ENCODE data around the gene SLC1A2.
A peak's percentile ranks its signal among the peaks of the same experiment; 100 is the strongest.

SLC1A2 gene

GRCh38 chr11:35407041-35407440 is 12.3 kb downstream of the SLC1A2 start:
- CTCF ChIA-PET = no interaction called here
- no peak for DNase-seq (ENCODE audit: extremely low spot score)
- TF ChIP-seq BHLHE40 (IDR thresholded peaks at IDR 0.05; ENCODE audit: borderline replicate concordance) (no peak), SP1 (IDR thresholded peaks at IDR 0.05) (no peak), NFRKB (IDR thresholded peaks at IDR 0.05) (no peak), LEF1 (IDR thresholded peaks at IDR 0.05; ENCODE audit: borderline replicate concordance) (no peak), ZNF384 (IDR thresholded peaks at IDR 0.05) (no peak), TARDBP (IDR thresholded peaks at IDR 0.05) (no peak), FOXK2 (IDR thresholded peaks at IDR 0.05) (no peak), L3MBTL2 (conservative IDR thresholded peaks at IDR 0.05) (no peak), ARNT (IDR thresholded peaks at IDR 0.05) (no peak), FOXA1 (IDR thresholded peaks at IDR 0.05) (no peak), FOXM1 (IDR thresholded peaks at IDR 0.05; ENCODE audit: borderline replicate concordance) (no peak), CTBP1 (IDR thresholded peaks at IDR 0.05; ENCODE audit: borderline replicate concordance) (no peak), PKNOX1 (IDR thresholded peaks at IDR 0.05) (no peak), ELF4 (IDR thresholded peaks at IDR 0.05) (no peak), HDGF (IDR thresholded peaks at IDR 0.05; ENCODE audit: borderline replicate concordance) (no peak), SUZ12 (IDR thresholded peaks at IDR 0.05) (no peak)
- POLR2A ChIA-PET = no interaction called here

DNA sequence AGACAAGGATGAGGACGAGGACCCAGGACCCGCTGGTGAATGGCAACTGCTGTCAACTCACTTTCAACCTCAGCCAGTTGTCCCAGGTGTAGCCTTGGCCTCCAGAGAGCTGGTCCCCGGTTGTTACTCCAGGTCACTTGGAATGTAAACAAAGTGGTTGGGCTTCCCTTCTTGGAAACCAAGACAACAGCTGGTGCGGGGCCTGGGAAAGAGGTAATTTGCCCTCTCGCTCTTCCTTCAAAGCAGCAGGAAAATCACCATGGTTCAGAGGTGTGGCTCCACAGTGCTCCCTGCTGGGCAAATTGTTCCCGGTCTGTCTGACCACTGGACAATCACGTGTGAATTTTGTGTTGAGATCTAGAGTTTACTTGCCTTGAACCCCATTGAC is 15.0 kb downstream of the SLC1A2 start:
- peak; percentile 49 for DNase-seq (ENCODE audit: extremely low spot score)
- POLR2A ChIA-PET = no interaction called here
- no peak for TF ChIP-seq FOXM1 (IDR thresholded peaks at IDR 0.05; ENCODE audit: borderline replicate concordance)
- no peak for TF ChIP-seq NFRKB (IDR thresholded peaks at IDR 0.05)
- TF ChIP-seq FOXK2 (IDR thresholded peaks at IDR 0.05) = no peak
- TF ChIP-seq FOXA1 (IDR thresholded peaks at IDR 0.05) = no peak
- TF ChIP-seq HDGF (IDR thresholded peaks at IDR 0.05; ENCODE audit: borderline replicate concordance) = no peak
- TF ChIP-seq TARDBP (IDR thresholded peaks at IDR 0.05) = no peak
- TF ChIP-seq ZNF384 (IDR thresholded peaks at IDR 0.05) = no peak
- TF ChIP-seq CTBP1 (IDR thresholded peaks at IDR 0.05; ENCODE audit: borderline replicate concordance) = no peak
- no peak for TF ChIP-seq SP1 (IDR thresholded peaks at IDR 0.05)
- TF ChIP-seq LEF1 (IDR thresholded peaks at IDR 0.05; ENCODE audit: borderline replicate concordance) = no peak
- CTCF ChIA-PET = interaction anchor here (1.2 kb wide), 1 partner anchor 477 kb away, joined by 3 read pairs; no protein-coding TSS in a partner anchor

DNA sequence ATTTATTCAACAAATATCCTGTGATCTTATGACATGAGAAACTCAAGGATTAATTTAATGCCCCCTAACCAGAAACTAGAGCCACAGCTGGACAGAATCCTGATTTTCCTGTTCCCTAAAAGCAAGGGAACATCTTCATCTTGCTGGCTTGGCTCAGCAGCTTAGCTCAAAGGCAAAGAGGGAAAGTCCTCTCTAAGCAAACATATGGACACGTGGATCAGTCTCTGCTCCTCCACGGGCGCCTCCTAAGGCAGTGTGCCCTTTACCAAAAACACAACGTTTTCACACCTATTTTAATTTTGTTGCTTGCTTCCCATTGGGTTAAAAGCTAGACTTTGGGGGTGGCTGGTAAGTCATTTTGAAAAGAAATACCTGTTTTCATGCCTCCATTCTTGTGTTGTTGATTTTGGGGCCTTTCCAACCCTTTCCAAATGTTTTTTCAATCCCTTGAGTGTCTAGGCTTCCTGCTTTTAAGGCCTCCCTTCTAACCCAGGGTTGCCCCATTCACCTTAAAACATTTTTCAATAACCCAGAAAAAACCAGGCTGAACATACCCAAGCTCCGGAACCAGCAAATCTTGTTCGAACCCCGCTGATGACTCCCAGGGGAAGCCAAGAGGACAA is 15.5 kb downstream of the SLC1A2 start:
- DNase-seq (ENCODE audit: extremely low spot score) = no peak
- POLR2A ChIA-PET = no interaction called here
- TF ChIP-seq TARDBP (IDR thresholded peaks at IDR 0.05) = no peak
- no peak for TF ChIP-seq PKNOX1 (IDR thresholded peaks at IDR 0.05)
- TF ChIP-seq CTBP1 (IDR thresholded peaks at IDR 0.05; ENCODE audit: borderline replicate concordance) = no peak
- no peak for TF ChIP-seq ZNF384 (IDR thresholded peaks at IDR 0.05)
- CTCF ChIA-PET = interaction anchor here (1.2 kb wide), 1 partner anchor 477 kb away, joined by 3 read pairs; no protein-coding TSS in a partner anchor

GRCh38 chr11:35402751-35403660 is 16.4 kb downstream of the SLC1A2 start:
- ChIA-PET CTCF (interaction anchor here (1.2 kb wide), 1 partner anchor 476 kb away, joined by 3 read pairs; no protein-coding TSS in a partner anchor), POLR2A (no interaction called here)
- DNase-seq (ENCODE audit: extremely low spot score) = no peak
- no peak for TF ChIP-seq L3MBTL2 (conservative IDR thresholded peaks at IDR 0.05)
- TF ChIP-seq NFRKB (IDR thresholded peaks at IDR 0.05) = no peak
- no peak for TF ChIP-seq TARDBP (IDR thresholded peaks at IDR 0.05)
- TF ChIP-seq FOXK2 (IDR thresholded peaks at IDR 0.05) = no peak
- no peak for TF ChIP-seq SP1 (IDR thresholded peaks at IDR 0.05)
- no peak for TF ChIP-seq CTBP1 (IDR thresholded peaks at IDR 0.05; ENCODE audit: borderline replicate concordance)
- TF ChIP-seq PKNOX1 (IDR thresholded peaks at IDR 0.05) = no peak
- TF ChIP-seq SUZ12 (IDR thresholded peaks at IDR 0.05) = no peak
- TF ChIP-seq FOXM1 (IDR thresholded peaks at IDR 0.05; ENCODE audit: borderline replicate concordance) = no peak
- TF ChIP-seq ZNF384 (IDR thresholded peaks at IDR 0.05) = no peak
- no peak for TF ChIP-seq ELF4 (IDR thresholded peaks at IDR 0.05)
- no peak for TF ChIP-seq HDGF (IDR thresholded peaks at IDR 0.05; ENCODE audit: borderline replicate concordance)
- TF ChIP-seq BHLHE40 (IDR thresholded peaks at IDR 0.05; ENCODE audit: borderline replicate concordance) = no peak
- TF ChIP-seq ARNT (IDR thresholded peaks at IDR 0.05) = no peak
- TF ChIP-seq FOXA1 (IDR thresholded peaks at IDR 0.05) = no peak

- no peak for DNase-seq (ENCODE audit: extremely low spot score)
- ChIA-PET POLR2A (no interaction called here), CTCF (no interaction called here)
- TF ChIP-seq FOXM1 (IDR thresholded peaks at IDR 0.05; ENCODE audit: borderline replicate concordance) = no peak
- TF ChIP-seq SP1 (IDR thresholded peaks at IDR 0.05) = no peak
- TF ChIP-seq ZNF384 (IDR thresholded peaks at IDR 0.05) = no peak
- TF ChIP-seq LEF1 (IDR thresholded peaks at IDR 0.05; ENCODE audit: borderline replicate concordance) = no peak
- TF ChIP-seq ELF4 (IDR thresholded peaks at IDR 0.05) = no peak
- no peak for TF ChIP-seq ARNT (IDR thresholded peaks at IDR 0.05)
- TF ChIP-seq PKNOX1 (IDR thresholded peaks at IDR 0.05) = no peak
Measured at GRCh38 chr11:35398881-35399280, 20.5 kb downstream of the SLC1A2 start.

Data from HEK293T (cell line).